NCI-H2171 treated with DMSO at 0.1 percent for 48 hours (cell line): ENCODE measurements around the gene CLDN8.

ENCODE experiments used
- DNase-seq: peaks from one replicate; lab custom pipeline; 2025; lab: John Stamatoyannopoulos, UW

Gene CLDN8

DNA sequence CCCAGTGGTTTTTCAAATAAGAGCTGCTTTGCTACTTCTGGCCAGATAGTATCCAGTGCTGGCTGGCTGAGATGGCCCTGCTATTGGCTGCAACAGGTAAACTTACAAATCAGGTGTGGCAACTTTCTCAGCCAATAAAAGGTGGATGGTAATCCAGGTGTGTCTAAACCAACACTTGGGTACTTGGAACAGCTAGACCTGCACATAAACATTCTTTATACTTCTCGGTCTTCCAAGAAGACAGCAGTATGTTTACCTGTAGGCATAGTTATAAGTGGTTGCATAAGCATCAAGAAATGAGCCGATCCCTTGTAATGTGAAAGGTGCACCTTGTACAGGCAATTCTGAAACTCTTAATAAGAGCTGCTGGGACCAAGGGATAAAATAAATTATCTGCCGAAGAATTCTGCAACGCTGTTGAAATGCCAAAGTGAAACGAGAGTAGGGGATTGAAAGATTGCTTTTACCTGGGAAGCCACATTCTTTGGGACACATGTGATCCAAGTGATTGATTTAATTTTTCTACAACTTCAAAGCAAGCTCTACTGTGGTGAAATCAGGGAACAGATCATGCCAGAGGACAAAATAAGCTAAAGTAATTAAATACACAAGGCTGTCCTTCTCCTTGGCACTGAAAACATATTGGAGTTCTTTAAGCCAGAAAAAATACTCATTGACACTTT is at the start of gene CLDN8:
CLDN8 (minus strand) TSS at position 57 of the 683 bp plus-strand sequence. CDS start 172 bp downstream, outside the sequence.
- DNase-seq: no peak

DNA sequence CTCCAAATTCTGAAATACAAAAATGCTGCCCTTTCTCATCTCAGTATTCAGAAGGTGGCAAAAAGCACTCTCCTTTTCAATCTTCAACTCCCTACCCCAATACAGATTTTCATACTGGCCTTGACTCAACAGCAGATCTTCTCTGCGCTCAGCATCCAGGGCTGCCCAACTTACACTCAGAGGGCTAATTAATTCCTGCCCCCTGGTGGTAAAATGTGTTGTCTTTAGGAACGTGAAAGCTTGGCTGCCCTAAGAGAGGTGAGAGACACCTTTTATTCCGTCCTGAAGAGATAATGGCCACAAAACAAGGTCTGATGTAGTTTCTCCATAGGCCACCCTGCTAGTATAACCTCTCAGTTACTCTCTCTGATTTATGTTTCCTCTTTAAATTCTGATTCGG is 41.9 kb upstream of the CLDN8 start:
- no peak for DNase-seq

DNA sequence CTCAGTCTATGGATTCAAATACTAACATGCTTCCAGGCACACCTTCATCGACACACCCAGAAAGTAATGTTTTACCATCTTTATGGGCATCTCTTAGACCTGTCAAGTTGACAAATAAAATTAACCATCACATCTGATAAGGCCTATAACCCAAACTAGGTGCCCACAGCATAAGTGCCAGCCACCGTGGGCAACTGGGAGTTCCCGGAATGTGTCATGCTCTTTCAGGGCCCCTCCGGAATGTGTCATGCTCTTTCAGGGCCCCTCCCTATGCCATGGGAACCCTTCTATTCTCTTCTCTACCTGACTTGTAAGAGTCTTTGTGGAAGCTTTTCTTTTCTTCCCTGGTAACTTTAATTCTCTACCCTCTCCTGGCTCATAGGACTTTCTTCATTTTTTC is 40.2 kb upstream of the CLDN8 start:
- no peak for DNase-seq

DNA sequence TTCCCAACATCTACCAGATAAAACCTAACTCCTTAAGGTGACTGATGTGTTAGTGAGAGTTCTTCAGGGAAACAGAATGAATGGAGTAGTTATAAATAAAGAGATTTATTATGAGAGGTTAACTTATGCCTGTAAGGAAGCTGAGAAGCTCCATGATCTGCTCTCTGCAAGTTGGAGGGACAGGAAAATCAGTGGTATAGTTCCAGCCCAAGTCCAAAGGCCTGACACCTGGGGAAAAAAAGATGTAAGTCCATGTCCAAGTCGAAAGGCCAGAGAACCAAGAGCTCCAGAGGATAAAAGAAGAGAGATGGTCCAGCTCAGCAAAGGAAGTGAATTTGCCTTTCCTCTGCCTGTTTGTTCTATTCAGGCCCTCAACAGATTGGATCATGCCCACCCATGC is 39.8 kb upstream of the CLDN8 start:
- no peak for DNase-seq

DNA sequence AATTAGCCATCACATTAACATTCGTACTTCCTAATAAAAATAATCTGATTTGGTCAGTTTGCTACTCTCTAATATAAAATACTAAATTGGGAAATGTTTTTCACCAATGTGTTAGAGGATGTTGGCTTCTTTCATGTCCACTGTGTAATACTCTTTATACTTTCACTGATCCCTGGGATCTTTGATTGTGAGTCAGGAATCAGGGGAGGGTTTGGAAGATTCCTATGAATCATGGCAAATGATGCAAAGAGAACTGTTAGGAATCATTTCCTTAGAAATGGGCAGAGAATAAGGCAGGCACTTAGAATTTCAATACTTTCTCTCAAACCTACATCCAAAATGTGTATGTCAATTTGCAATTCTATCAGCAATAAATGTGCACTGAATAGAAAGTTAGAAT is 35.9 kb upstream of the CLDN8 start:
- no peak for DNase-seq

DNA sequence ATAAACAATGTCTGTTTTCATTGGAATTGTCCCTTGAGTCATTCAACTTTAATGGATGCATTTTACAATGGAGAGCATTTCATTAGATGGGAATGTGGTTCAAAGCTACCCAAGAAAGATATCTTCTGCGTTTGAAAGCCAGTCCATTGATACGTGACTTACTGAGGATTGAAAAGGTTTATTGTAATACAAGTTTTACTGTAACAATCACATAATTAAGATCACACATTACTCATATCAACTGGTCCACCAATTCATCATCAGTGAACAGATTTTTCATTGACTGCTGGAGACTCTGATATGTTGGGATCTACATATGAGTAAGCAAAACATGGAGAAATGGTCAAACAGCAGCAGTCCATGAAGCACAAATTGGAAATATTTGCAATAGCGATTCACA is 34.0 kb upstream of the CLDN8 start:
- no peak for DNase-seq

DNA sequence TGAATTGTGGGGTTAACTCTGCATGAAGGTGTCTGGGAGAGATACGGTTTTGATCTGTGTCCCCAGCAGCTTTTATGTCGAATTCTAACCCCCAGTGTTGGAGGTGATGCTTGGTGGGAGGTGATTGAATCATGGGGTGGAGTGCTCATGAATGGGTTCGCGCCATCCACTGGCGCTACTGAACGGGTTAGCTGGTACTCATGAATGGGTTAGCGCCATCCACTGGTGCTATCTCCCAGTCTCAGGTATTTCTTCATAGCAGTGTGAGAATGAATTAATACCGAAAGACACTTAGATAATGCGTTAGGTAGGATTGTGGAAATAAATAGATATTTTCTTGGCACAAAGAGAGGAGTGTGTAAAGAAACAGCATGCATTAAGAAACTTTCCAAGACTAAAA is 32.9 kb upstream of the CLDN8 start:
- DNase-seq: no peak

DNA sequence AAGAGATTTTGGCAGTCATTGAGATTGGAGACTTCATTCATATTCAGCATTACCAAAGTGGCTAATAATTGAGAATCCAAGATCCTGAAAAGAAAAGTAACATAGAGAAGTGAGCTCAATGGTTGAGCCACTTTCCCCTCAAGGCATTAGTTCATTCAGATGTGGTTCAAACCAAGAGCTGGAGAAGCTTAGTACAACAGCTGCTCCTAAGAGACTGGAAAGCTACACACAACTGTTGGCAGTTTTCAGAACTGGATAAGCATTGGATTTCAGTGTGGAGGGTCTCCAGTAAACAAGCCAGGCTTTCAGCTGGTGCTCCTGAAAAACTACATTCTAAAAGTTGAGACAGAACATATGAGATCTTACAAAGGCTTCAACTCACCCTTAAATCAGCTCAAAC is 29.2 kb upstream of the CLDN8 start:
- DNase-seq: no peak

DNA sequence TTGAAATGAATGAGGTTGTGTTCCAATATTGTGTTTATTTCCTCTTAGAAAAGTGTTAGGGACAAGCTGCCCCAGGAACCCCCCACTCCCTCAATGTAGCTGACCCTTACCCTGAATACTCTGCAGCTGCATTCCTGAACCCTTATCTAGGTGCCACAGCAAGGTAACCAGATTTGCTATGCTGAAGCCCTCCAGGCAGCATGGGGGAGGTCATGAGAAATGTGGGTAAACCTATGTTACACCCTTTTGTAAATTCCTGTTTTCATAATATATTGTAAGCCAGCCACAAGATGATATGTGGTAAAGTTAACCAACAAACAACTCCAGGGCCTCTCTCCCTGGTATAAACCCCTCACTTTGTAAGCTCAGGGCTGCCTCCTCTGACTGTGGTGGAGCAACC is 27.8 kb upstream of the CLDN8 start:
- no peak for DNase-seq

DNA sequence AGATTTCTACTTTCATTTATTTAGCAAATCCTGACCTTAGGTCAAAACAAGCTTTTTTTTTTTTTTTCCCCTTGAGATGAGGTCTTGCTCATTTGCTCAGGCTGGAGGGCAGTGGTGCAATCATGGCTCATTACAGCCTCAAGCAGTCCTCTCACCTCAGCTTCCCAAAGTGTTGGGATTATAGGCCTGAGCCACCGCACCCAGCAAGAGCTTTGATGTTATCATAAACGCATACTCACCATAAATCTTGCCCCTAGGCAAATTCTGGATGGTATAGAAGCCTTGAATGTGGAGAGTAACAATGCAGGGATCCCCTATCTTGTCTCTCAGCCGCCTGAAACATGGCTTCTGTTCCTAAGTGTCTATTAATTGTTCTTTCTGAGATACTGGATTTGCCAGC is 24.8 kb upstream of the CLDN8 start:
- no peak for DNase-seq

DNA sequence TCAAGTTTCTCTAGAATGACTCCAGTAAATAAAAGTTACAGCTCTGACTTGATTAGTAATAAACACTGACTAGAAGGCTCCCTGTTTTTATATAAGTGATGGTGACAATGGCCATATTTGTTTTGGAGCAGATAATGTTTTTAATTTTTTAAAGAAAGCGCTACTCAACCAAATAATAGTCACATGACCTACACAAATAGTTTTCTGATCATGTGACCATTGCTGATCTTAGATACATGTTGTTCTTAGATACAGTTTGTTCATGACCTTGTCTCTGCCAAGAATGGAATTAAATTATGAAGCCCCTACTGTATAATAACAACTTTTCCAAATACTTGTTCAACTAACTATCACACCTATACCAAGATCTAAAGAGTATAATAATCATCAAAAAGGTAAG is 22.3 kb upstream of the CLDN8 start:
- DNase-seq: no peak

DNA sequence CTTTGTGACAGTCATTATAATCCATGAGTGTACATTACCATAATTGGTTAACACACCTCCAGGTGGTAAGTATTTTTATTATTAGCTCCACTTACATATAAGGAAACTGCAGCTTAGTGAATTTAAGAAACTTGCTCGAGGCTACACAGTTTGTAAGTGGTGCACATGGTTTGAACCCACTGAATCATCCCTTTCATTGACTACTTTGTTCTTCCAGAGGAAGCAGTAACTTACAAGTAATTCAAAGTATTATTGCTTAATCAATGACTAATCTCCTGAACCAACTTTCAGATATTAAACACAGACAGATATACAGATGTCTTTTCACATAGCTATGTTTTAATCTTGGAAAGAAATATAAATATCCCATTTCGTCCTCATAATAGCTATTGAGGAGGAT is 18.7 kb upstream of the CLDN8 start:
- no peak for DNase-seq

DNA sequence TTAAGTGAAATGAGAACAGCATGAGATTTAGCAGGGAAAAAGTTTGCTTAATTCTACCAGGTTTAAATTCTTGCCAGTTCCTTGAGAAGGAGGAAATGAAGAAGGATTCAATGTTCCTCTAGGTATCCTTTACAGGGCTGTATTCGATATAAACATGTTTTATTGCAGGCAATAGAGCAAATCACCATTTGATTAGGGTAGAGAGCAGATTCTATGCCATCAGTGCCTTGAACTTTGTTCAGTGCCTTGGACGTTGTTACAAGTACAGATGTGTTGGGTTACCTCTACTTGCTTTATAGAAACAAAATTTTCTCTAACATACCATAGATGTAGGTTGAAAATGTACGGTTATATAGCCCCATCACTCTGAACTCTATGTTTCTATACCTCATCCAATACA is 18.2 kb upstream of the CLDN8 start:
- DNase-seq: no peak

DNA sequence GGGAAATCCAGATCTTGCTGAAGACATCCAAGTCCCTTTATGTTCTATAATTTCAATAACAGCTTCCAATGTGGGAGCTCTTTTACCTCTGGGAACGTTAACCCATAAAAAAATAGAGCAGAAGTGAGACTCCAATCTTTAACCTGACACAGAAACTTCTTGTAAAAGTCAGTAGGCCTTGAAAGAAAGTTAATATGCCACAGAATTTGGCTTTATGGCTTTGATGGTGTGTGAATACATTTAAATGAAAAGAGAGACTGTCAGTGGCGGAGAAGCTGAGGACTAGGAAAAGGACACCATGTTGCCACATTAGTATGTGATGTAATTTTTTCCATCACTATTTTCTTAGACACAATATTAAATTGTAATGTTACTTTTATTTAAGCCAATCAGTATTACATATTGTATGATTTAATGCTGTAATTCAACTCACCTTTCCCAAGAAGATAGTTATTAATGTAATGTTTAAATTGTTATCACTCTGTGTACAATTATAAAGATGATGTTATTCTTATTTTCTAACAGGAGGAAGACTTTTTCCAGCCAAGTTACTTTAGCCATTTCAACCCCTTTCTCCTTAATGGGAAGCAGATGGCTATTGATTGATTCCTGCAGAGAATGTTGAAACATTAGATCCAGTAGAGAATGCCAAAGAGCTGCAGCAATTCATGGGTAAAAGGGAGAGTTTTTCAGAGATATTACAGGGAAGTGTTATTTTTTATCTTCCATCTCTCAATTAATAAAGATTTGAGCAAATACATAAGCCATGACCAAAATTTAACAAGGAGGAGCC is 17.5 kb upstream of the CLDN8 start:
- DNase-seq: no peak

DNA sequence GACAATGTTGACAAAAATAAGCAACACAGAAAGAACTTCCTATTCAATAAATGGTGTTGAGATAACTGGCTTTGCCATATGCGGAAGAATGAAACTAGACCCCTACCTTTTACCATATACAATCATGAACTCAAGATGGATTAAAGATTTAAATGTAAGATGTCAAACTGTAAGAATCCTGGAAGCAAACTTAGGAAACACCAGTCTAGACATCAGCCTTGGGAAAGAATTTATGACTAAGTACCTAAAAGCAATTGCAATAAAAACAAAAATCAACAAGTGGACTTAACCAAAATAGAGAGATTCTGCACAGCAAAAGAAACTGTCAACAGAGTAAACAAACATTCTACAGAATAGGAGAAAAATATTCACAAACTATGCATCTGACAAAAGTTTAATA is 16.1 kb upstream of the CLDN8 start:
- DNase-seq: no peak

DNA sequence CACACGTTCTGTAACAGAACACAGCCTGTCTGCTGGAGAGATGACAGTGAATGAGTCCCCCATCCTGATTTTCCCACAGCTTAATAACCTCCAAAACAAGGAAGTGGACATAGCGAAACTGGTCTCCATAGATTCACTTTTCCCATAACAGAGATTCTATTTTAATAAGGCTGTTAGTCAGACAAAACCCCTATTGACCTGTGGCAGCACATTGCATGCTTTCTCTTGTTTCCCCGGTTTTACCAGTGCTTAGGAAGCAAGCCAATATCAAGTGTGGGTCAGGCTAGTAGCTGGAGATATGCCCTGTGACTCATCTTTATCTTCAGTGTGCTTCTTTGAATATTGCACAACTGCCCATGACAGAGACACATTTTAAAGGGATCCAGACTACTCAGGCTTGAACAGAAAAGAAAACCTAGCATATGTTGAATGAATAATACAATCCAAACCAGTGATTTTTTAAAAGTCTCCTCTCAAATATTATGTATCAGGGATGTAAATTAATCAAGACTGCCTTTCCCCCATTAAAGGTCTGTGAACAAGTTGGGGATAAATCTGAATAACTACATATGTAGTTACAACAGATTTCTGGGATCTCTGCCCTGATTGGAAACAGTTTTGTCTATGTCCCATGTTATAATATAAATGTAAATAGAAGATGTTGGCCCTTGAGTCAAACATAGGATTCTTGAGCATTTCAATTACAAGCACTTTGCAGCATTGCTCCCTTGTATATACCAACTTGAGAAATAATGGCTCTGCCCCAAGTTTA is 11.9 kb upstream of the CLDN8 start:
- no peak for DNase-seq

DNA sequence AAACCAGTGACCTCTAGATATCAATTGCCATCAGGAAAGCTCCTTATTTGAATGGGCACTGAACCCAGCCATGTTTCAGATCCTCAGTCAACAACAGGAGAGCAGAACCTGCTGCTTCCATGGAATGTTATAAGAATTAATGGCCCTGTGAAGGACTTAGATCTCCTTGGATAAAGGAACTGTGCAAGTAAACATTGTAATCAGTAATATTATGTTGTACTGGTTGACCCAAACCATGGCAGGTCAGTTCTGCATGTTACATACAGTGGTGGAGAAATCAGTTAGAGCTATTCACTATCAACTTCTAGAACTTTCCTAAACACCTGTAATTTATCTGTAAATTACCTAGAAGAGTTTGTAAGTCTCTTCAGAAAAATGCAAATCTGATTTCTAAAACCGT is 11.2 kb upstream of the CLDN8 start:
- DNase-seq: no peak

DNA sequence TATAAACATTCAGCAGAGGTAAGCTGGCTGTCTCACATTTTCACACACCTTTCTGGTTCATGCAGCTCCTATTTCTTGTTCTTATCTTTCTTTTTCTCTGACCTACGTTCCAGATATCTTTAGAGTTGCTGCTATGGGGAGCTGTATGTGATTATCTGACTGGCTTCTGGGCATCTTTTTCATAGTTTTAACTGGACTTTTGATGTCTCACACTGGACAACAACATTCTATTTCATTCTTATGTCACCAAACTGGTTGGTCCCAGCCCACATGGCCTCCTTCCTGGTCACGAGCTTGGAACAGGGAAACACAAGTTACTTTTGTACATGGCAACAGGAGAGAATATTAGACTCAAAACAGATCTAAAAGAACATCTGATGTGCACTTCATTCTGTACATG is 7.7 kb upstream of the CLDN8 start:
- no peak for DNase-seq

DNA sequence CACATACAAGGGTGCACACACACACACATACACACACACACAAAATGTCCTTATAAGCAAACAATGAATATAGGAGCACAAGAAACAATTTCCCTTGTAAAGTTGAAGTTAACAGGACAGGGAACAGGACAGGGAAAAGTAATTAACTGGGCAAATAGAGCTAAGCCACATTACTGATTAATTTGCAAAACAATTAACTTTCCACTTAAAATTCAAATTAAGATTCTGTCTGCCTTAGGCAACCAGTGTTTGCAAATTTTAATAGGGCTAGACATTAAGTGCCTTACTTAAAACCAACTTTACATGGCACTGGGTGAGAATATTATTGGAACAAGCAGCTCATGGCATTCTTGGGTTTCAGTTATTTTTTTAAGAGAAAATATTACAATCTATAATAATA is 6.8 kb upstream of the CLDN8 start:
- no peak for DNase-seq

DNA sequence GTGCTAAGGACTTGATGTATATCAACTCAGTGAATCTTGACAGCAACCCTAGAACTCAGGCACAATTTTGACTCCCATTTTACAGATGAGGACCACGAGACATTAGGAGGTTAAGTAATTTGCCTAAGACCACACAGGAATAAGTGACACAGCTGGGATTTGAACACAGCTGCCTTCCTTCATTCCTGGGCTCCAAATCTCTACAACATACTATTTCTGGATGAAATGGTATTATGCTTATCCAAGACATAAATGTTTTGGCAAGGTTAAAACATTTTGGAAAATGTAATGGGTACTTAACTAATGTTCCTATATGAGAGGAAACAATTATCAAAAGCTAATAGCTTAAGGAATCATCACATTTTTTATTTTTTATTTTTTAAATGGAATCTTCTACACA is 4.8 kb downstream of the CLDN8 start:
- DNase-seq: no peak

DNA sequence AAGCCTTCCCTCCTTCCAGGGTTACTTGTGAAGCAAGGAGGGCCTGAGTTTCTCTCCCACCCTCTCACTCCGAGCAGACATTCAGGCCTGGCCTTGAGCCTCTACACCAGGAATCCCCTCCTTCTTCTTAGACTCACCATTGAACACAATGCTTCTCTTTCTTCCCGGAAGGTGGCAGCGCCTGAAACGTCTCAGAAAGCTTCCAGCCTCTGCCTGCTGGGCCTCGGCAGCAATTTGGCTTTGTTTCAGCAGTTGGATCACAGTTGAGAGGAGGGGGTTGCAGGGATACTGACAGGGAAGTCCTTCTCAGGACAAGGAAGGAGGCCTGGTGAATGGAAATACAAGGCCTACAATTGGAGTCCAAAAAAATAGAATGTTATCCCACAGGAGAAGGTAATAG is 6.3 kb downstream of the CLDN8 start:
- DNase-seq: no peak

DNA sequence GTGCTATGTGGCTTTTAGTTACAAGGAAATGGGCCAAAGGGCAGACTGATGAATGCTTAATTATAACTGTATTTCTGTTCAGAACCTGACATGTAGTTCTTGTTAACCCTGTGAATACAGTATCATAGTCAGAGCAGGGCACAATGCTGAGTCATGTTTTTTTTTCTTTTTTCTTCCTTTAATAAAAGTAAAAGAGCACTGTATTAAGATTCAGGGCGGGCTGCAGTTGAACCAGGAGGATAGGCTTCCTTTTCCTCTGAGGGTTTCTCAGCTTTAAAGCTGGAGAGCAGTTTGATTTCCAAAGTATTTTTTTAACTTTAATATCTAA is 8.7 kb downstream of the CLDN8 start:
- DNase-seq: no peak

DNA sequence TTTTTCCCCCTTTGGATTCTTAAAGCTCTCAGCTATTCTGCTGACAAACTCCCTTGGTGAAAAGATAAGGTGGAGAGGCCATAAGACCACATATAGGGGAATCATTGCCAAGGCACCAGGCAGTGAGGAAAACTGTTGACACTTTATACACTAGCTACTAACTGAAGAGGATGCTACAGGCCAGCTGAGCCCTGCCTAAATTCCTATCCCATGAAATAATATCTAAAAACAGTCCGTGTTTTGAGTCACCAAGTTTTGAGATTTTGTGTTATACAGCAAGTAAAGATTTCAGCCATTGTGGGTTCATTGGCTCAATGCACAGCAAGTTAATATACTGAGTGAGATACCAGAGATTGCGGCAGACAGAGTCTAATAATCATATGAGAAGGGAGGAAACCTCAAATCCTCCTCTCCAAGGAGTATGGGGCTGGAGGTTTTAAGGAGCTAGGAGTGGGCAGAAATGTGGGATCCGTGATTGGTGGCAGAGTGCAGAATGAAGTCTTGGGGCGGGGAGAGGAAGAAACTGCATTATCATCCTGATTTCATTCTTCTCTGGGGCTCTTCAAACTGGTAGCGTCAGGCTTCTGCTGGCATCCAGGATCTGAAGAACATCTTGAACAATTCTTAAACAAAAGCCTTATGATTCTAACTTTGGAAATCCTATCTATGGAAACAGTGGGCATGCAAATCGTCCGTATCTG is 9.2 kb downstream of the CLDN8 start:
- no peak for DNase-seq
